Measurements from ENCODE around the gene WDR90. TPM values are rescaled to one million over a fixed set of nuclear protein-coding genes. Genes with fewer than 3 reads are reported as not detected.

The WDR90 gene
- total and polyA plus RNA-seq, 3 experiments from 2014 or later, result 1.4 to 78.4 (median 69.6) TPM

DNA sequence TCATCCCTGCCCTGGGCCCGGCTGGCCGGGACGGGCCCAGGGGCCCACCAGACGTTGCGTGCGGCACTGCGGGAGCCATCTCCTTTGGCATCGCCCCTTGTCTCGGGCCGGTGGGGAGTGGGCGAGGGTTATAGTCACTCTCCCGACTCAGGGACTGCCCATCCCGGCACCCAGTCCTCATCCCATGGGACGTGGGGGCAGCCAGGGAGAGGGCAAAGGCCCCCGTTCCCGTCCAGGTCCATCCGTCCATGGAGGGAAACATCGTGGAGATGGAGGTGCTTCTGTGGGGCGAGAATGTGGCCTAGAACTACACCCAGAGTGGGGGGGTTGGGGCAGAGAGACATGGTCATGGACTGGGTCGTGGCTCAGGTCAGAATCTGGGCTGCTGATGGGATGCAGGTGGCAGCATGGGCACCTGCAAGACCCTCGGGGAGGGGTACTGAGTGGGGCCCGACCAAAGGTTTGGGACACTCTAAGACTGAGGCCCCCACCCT is 2.4 kb upstream of the WDR90 start:
- CTCF ChIA-PET, result no interaction called here
- Mint-ChIP-seq H3K4me1 (peaks cover 0 to 29% (median 13%) of the 10 kb centered on the region in 3 donors), H3K27ac (peak overlapping the region in 2 of 8 donors; percentile 45 to 83), H3K4me3 (peak overlapping the region in 2 of 7 donors; percentile 12 to 42), H3K36me3 (no peaks in the 10 kb centered on the region), H3K9me3 (no peaks in the 10 kb centered on the region), H3K27me3 (no peaks in the 10 kb centered on the region)
- Histone ChIP-seq H3K36me3 (ENCODE audit: insufficient read depth, low read length) (no peaks in the 10 kb centered on the region), H3K27me3 (ENCODE audit: insufficient read depth, low read length, poor library complexity, severe bottlenecking) (no peaks in the 10 kb centered on the region), H3K4me3 (ENCODE audit: low read length) (no peak overlapping the region), H3K9me3 (ENCODE audit: low read length) (no peaks in the 10 kb centered on the region), H3K4me1 (ENCODE audit: insufficient read depth, low read length) (peaks cover 22% of the 10 kb centered on the region), H3K27ac (ENCODE audit: low read depth, low read length) (no peak overlapping the region)
- POLR2A ChIA-PET, result no interaction called here
- no peak for DNase-seq

DNA sequence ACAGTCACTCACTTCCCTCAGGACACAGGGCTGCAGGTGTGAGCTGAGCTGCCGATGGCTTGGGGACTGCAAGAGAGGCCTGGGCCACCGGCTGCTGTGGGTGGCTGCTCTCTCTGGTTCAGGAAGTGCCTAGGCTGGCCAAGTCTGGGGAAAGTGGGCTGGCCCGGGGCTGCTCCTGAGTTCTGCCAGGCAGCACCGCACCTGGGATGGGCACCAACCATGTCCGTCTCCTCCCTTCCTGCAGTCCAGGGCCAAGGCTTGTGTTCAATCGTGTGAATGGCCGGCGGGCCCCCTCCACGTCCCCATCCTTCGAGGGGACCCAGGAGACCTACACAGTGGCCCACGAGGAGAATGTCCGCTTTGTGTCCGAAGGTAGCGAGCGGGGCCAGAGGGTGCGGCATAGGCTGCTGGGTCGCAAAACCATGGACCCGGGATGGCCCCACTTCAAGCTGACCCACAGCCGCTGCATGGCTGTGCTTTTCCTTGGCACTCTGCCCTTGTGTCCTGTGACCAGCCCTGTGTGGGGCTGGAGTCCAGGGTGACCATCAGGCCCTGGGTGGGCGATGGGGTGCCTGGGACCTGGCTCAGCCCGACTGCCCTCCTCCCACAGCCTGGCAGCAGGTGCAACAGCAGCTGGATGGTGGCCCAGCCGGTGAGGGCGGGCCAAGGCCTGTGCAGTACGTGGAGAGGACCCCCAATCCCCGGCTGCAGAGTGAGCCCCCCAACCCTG is 1.8 kb upstream of the WDR90 start:
- H3K27me3 Mint-ChIP-seq, result no peaks in the 10 kb centered on the region
- Histone ChIP-seq H3K27me3 (ENCODE audit: insufficient read depth, low read length, poor library complexity, severe bottlenecking) (no peaks in the 10 kb centered on the region), H3K4me3 (ENCODE audit: low read length) (no peak overlapping the region), H3K4me1 (ENCODE audit: insufficient read depth, low read length) (peaks cover 22% of the 10 kb centered on the region), H3K9me3 (ENCODE audit: low read length) (no peaks in the 10 kb centered on the region), H3K36me3 (ENCODE audit: insufficient read depth, low read length) (no peaks in the 10 kb centered on the region), H3K27ac (ENCODE audit: low read depth, low read length) (no peak overlapping the region)
- no peaks in the 10 kb centered on the region for H3K9me3 Mint-ChIP-seq
- ChIA-PET CTCF (interaction anchor here (0.8 to 1.3 kb wide), 2 partner anchors 9 to 11 kb away, joined by 3 to 7 read pairs; partner anchors contain the start of gene METTL26), POLR2A (interaction anchor here (1.0 kb wide), 1 partner anchor 11 kb away, joined by 3 read pairs; the partner anchor contains the start of gene METTL26)
- peaks cover 0 to 29% (median 13%) of the 10 kb centered on the region in 3 donors for H3K4me1 Mint-ChIP-seq
- DNase-seq, result no peak
- H3K4me3 Mint-ChIP-seq, result peak overlapping the region in 2 of 7 donors; percentile 12 to 42
- H3K36me3 Mint-ChIP-seq, result no peaks in the 10 kb centered on the region
- peak overlapping the region in 1 of 8 donors; percentile 83 for H3K27ac Mint-ChIP-seq

DNA sequence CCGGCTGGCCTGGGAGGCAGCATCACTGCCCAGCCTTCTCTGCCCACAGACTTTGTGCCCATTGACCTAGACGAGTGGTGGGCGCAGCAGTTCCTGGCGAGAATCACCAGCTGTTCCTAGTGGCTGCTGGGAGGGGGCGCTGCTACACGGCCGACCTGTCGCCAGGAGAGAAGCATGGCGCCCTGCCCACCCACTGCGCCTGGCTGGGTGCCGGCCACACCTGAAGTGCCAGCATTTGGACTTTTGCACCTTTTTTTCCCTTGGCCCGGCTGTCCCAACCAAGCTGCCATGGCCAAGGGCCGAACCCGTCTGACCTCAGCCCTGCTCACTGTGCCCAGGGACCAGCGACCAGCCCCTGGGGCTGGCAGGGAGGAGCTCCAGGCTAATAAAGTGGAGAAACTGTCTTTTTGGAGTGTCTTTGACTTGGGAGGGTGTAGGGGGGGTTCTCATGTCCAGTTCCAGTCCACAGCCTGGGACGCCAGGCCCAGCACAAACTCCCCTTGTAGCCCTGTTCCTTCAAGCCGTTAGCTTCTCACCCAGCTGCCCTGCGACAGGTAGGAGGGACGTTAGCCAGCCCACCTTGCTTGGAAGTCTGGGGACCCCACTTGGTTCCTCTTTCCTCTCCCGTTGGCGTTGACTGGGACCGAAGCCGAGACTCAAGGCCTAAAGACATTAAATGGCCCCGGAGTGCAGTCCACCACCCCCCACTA is 939 bp upstream of the WDR90 start:
- H3K9me3 Mint-ChIP-seq, result no peaks in the 10 kb centered on the region
- peak overlapping the region; percentile 58 for H3K27ac ChIP-seq (ENCODE audit: low read depth, low read length)
- H3K9me3 ChIP-seq (ENCODE audit: low read length), result no peaks in the 10 kb centered on the region
- peak overlapping the region; percentile 48 to 87 (median 77) for H3K4me3 Mint-ChIP-seq
- CTCF ChIA-PET, result interaction anchor here (0.8 to 1.3 kb wide), 2 partner anchors 10 to 12 kb away, joined by 3 to 7 read pairs; partner anchors contain the start of gene METTL26
- POLR2A ChIA-PET, result interaction anchor here (0.6 to 1.0 kb wide), 3 partner anchors 10 to 52 kb away, joined by 3 to 4 read pairs (median 3); partner anchors contain the start of gene METTL26
- H3K36me3 ChIP-seq (ENCODE audit: insufficient read depth, low read length), result no peaks in the 10 kb centered on the region
- peak overlapping the region; percentile 59 to 93 (median 84) for H3K27ac Mint-ChIP-seq
- no peaks in the 10 kb centered on the region for H3K36me3 Mint-ChIP-seq
- H3K27me3 ChIP-seq (ENCODE audit: insufficient read depth, low read length, poor library complexity, severe bottlenecking), result no peaks in the 10 kb centered on the region
- H3K4me1 Mint-ChIP-seq, result peaks cover 0 to 21% (median 11%) of the 10 kb centered on the region in 3 donors
- H3K27me3 Mint-ChIP-seq, result no peaks in the 10 kb centered on the region
- peak overlapping the region; percentile 66 for H3K4me3 ChIP-seq (ENCODE audit: low read length)
- DNase-seq, result peak in 1 of 5 donors; percentile 27
- peaks cover 14% of the 10 kb centered on the region for H3K4me1 ChIP-seq (ENCODE audit: insufficient read depth, low read length)

DNA sequence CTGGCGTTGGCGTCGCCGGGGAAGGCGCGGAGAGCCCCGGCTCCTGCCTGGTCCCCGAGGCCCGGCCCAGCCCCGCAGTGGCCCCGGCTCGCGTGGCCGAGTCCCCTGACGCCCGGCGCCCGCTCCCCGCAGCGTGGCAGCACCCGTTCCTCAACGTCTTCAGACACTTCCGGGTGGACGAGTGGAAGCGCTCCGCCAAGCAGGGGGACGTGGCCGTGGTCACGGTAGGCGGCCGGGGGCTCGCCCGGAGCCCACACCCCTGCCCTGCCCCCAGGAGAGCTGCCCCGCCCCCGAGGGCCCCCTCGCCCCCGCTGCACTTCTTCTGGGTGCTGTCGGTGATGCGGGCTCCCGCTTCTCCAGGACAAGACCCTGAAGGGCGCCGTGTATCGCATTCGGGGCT is 466 bp downstream of the WDR90 start:
- H3K27ac ChIP-seq (ENCODE audit: low read depth, low read length), result no peak overlapping the region
- H3K4me1 ChIP-seq (ENCODE audit: insufficient read depth, low read length), result peaks cover 13% of the 10 kb centered on the region
- DNase-seq, result no peak
- no peaks in the 10 kb centered on the region for H3K27me3 Mint-ChIP-seq
- H3K9me3 ChIP-seq (ENCODE audit: low read length), result no peaks in the 10 kb centered on the region
- H3K36me3 ChIP-seq (ENCODE audit: insufficient read depth, low read length), result no peaks in the 10 kb centered on the region
- no peaks in the 10 kb centered on the region for H3K9me3 Mint-ChIP-seq
- H3K27me3 ChIP-seq (ENCODE audit: insufficient read depth, low read length, poor library complexity, severe bottlenecking), result no peaks in the 10 kb centered on the region
- no peaks in the 10 kb centered on the region for H3K36me3 Mint-ChIP-seq
- H3K4me3 ChIP-seq (ENCODE audit: low read length), result peak overlapping the region; percentile 66
- peaks cover 0 to 21% (median 8%) of the 10 kb centered on the region in 3 donors for H3K4me1 Mint-ChIP-seq
- ChIA-PET CTCF (interaction anchor here (0.8 to 1.3 kb wide), 3 partner anchors 13 to 31 kb away, joined by 3 to 5 read pairs (median 4); partner anchors contain the start of genes METTL26, RHOT2 and STUB1), POLR2A (interaction anchor here (0.5 to 1.4 kb wide), 6 partner anchors 13 to 65 kb away, joined by 3 to 7 read pairs (median 4); partner anchors contain the start of genes METRN, METTL26, RAB40C and RHOT2)
- H3K27ac Mint-ChIP-seq, result peak overlapping the region in 1 of 8 donors; percentile 68
- peak overlapping the region; percentile 59 to 85 (median 62) for H3K4me3 Mint-ChIP-seq

DNA sequence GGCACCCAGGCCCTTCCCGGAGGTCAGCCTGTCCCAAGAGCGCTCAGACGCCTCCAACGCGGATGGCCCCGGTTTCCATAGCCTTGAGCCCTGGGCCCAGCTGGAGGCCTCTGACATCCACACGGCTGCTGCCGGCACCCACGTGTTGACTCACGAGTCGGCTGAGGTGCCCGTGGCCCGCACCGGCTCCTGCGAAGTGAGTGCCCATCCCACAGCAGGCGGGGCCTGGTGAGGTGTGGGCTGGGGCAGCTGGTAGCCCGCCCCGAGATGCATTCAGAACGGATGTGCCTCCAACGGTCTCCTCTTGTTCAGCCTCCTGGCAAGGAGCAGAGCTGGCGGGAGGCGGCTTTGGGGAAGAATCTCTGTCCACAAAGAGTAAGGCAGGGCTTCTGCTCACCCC is 2.7 kb downstream of the WDR90 start:
- H3K4me1 Mint-ChIP-seq, result peaks cover 0 to 19% (median 5%) of the 10 kb centered on the region in 3 donors
- Histone ChIP-seq H3K9me3 (ENCODE audit: low read length) (no peaks in the 10 kb centered on the region), H3K27ac (ENCODE audit: low read depth, low read length) (no peak overlapping the region), H3K36me3 (ENCODE audit: insufficient read depth, low read length) (no peaks in the 10 kb centered on the region), H3K4me3 (ENCODE audit: low read length) (no peak overlapping the region), H3K27me3 (ENCODE audit: insufficient read depth, low read length, poor library complexity, severe bottlenecking) (no peaks in the 10 kb centered on the region), H3K4me1 (ENCODE audit: insufficient read depth, low read length) (peaks cover 13% of the 10 kb centered on the region)
- POLR2A ChIA-PET, result no interaction called here
- CTCF ChIA-PET, result interaction anchor here (2.0 kb wide), 1 partner anchor 14 kb away, joined by 6 read pairs; no protein-coding TSS in a partner anchor
- no peaks in the 10 kb centered on the region for H3K36me3 Mint-ChIP-seq
- H3K27me3 Mint-ChIP-seq, result no peaks in the 10 kb centered on the region
- H3K27ac Mint-ChIP-seq, result no peak overlapping the region
- DNase-seq, result no peak
- peak overlapping the region in 1 of 7 donors; percentile 52 for H3K4me3 Mint-ChIP-seq
- H3K9me3 Mint-ChIP-seq, result no peaks in the 10 kb centered on the region

DNA sequence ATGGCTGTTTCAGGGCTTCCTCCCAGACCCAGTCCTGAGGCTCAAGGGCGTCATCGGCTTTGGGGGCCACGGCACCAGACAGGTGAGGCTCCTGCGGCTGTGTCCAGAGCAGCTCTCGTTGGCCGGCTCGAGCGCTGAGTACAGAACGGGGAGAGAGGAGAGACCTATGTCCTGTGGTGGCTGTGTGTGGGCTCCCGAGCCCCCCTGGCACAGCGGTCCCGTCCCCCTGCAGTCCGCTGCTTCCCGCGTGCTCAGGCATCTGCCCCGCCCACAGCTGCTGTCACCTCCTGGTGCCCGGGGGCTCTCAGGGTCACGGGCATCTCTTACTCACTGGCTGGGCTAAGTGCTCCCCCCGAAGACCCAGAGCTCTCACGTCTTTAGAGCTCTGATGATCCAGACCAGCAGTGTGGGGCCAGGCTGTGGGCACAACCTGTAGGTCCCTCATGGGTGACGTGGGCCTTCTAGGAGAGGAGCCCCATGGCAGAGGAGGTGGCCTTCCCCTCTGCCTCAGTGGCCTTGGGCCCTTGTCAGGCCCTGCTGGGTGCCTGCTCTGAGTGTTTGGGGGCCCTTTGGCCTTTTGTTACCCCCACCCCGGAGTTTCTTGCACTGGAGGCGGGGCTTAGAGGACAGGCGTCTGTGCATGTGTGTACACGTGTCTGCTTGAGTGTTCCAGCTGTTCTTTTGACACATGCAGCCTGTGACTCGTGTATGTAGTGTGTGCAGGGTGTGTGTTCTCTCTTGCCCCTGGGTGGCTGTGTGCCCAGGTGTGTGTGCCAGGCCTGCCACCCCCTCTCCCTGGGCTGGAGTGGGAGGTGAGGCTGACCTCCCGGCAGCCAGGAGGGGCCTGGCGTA is 3.5 kb downstream of the WDR90 start:
- Histone ChIP-seq H3K36me3 (ENCODE audit: insufficient read depth, low read length) (no peaks in the 10 kb centered on the region), H3K4me3 (ENCODE audit: low read length) (no peak overlapping the region), H3K4me1 (ENCODE audit: insufficient read depth, low read length) (peaks cover 11% of the 10 kb centered on the region), H3K27ac (ENCODE audit: low read depth, low read length) (no peak overlapping the region), H3K9me3 (ENCODE audit: low read length) (no peaks in the 10 kb centered on the region), H3K27me3 (ENCODE audit: insufficient read depth, low read length, poor library complexity, severe bottlenecking) (no peaks in the 10 kb centered on the region)
- Mint-ChIP-seq H3K27ac (no peak overlapping the region), H3K36me3 (no peaks in the 10 kb centered on the region), H3K9me3 (no peaks in the 10 kb centered on the region), H3K4me1 (peaks cover 0 to 15% (median 5%) of the 10 kb centered on the region in 3 donors), H3K4me3 (peak overlapping the region in 1 of 7 donors; percentile 60), H3K27me3 (no peaks in the 10 kb centered on the region)
- no peak for DNase-seq
- ChIA-PET POLR2A (no interaction called here), CTCF (interaction anchor here (2.0 kb wide), 1 partner anchor 13 kb away, joined by 6 read pairs; no protein-coding TSS in a partner anchor)

DNA sequence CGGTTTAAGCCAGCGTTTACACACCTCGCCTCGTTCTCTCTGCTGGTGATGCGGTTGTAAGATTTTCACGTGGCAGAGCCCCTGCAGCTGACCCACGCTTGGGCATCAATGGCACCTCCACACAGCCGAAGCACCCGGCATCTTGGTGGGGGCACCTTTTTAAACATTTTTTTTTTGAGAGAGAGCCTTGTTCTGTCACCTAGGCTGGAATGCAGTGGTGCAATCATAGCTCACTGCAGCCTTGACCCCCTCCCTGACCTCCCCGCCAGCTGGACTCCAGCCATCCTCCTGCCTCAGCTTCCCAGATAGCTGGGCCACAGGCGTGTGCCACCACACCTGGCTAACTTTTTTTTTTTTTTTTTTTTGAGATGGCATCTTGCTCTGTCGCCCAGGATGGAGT is 4.9 kb downstream of the WDR90 start:
- Mint-ChIP-seq H3K4me3 (no peak overlapping the region), H3K36me3 (no peaks in the 10 kb centered on the region), H3K9me3 (no peaks in the 10 kb centered on the region), H3K27me3 (no peaks in the 10 kb centered on the region), H3K27ac (no peak overlapping the region), H3K4me1 (peaks cover 0 to 6% (median 0%) of the 10 kb centered on the region in 3 donors)
- DNase-seq, result no peak
- ChIA-PET CTCF (no interaction called here), POLR2A (no interaction called here)
- no peaks in the 10 kb centered on the region for H3K9me3 ChIP-seq (ENCODE audit: low read length)
- H3K27ac ChIP-seq (ENCODE audit: low read depth, low read length), result no peak overlapping the region
- H3K4me1 ChIP-seq (ENCODE audit: insufficient read depth, low read length), result no peaks in the 10 kb centered on the region
- H3K27me3 ChIP-seq (ENCODE audit: insufficient read depth, low read length, poor library complexity, severe bottlenecking), result no peaks in the 10 kb centered on the region
- H3K4me3 ChIP-seq (ENCODE audit: low read length), result no peak overlapping the region
- no peaks in the 10 kb centered on the region for H3K36me3 ChIP-seq (ENCODE audit: insufficient read depth, low read length)
